Omental fat pad (tissue), 4 donors: ENCODE measurements around the gene CCDC148. TPM values are rescaled to one million over a fixed set of nuclear protein-coding genes. Genes with fewer than 3 reads are reported as not detected.

ENCODE experiments used
- ATAC-seq: fragments of 150-250 bp; one replicate; pipeline ENCODE4 v1.9.1; 2016; ENCODE audit warnings: mild to moderate bottlenecking, moderate library complexity; ENCODE audit not compliant: low FRiP score
- DNase-seq: peaks from one replicate; pipeline ENCODE4 v3.0.0-alpha.2; 2019; ENCODE audit warnings: low spot score
- total RNA-seq, 4 donors: library from RNA; depleted of rRNA; stranded (reverse); fragments of >200 nt; gene quantifications; one replicate each; pipeline ENCODE4 v1.1.0, GENCODE V29; 2016
- TF ChIP-seq, protein P1 (sequence below), 3 donors: fragments of 450-650 bp; IDR thresholded peaks; one replicate each; pipeline ENCODE4 v1.5.1; 2016 to 2017; ENCODE audit warnings: antibody characterized with exemption in 3 of 3, mild to moderate bottlenecking in 3 of 3, moderate library complexity in 2 of 3

CCDC148 gene
- total RNA-seq, 4 donors from 2014 or later: 0.48 TPM; not detected in 3

- ATAC-seq (no peak), DNase-seq (no peak)
- TF ChIP-seq, protein P1, sequence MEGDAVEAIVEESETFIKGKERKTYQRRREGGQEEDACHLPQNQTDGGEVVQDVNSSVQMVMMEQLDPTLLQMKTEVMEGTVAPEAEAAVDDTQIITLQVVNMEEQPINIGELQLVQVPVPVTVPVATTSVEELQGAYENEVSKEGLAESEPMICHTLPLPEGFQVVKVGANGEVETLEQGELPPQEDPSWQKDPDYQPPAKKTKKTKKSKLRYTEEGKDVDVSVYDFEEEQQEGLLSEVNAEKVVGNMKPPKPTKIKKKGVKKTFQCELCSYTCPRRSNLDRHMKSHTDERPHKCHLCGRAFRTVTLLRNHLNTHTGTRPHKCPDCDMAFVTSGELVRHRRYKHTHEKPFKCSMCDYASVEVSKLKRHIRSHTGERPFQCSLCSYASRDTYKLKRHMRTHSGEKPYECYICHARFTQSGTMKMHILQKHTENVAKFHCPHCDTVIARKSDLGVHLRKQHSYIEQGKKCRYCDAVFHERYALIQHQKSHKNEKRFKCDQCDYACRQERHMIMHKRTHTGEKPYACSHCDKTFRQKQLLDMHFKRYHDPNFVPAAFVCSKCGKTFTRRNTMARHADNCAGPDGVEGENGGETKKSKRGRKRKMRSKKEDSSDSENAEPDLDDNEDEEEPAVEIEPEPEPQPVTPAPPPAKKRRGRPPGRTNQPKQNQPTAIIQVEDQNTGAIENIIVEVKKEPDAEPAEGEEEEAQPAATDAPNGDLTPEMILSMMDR (IDR thresholded peaks at IDR 0.05): no peak
Measured at GRCh38 chr2:158489366-158490112, 33.0 kb upstream of the CCDC148 start.

GRCh38 chr2:158488442-158489216, 32.1 kb upstream of the CCDC148 start:
- TF ChIP-seq, protein P1 (IDR thresholded peaks at IDR 0.05): no peak
- ATAC-seq (no peak), DNase-seq (no peak)

DNA sequence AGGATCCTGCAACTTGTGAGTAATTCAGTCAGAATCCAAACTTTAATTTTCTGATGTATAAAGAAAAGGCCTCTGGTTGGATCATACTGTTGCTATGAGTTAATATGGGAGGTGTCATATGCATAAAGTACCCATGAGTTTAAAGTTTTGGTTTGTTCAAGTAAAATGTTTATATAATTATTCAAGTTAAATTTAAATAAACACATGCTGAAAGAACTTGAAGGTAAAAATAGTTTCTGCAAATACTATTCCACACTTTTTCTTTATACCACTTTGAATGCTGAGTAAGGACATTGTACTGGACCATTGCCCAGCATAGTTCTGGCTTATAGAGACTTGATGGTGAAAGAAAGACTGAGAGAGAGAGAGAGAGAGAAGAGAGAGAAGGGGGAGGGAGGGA, 30.9 kb upstream of the CCDC148 start:
- ATAC-seq (no peak), DNase-seq (no peak)
- TF ChIP-seq, protein P1 (IDR thresholded peaks at IDR 0.05): no peak

DNA sequence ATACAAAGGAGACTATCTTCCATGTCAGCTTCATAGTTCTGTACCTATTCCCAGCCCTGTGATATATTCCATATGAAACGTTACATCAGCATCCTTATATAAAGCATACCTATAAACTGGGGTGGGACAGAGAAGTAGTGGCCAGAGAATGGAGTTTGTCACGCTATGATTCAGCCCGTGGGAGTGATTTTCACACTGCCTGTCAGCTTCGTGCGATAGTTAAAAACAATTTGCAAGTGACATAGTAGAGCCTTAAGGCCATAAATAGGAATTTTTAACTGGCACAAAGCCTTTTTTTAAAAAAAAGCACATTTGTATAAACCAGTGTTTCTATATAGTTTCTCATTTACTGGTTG, 30.4 kb upstream of the CCDC148 start:
- DNase-seq (no peak), ATAC-seq (no peak)
- TF ChIP-seq, protein P1 (IDR thresholded peaks at IDR 0.05): no peak

GRCh38 chr2:158486150-158486969, 29.8 kb upstream of the CCDC148 start:
- DNase-seq (no peak), ATAC-seq (no peak)
- TF ChIP-seq, protein P1 (IDR thresholded peaks at IDR 0.05): no peak

DNA sequence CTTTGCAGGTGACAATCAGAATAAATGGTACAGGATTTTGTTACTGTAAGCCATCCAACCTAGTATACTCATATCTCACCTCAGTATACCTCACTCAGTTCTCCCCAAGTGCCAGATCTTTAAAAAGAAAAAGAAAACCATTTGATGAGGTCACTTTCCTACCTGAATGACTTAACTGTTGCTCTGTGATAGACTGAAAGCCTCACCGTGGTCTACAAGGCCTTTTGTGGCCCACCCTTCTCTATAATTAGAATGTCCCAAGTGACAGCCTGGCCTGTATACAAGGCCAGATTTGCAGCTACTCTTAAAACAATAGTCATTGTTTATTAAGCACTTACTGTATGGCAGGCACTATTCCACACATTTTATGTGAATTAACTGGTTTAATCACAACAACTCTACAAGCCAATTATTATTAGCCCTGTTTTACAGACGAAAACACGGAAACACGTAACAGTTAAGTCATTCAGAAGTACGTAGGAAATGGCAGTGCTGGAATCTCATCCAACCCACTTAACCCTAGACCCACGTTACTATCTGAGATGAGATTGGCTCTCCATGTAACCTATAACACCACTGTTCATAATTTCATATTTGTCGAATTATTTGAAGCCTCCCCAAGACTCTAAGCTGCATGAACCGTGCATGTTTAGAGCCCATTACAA, 28.5 kb upstream of the CCDC148 start:
- ATAC-seq: no peak
- TF ChIP-seq, protein P1 (IDR thresholded peaks at IDR 0.05): no peak

More for the DNA sequence above, 28.5 kb upstream of the CCDC148 start:
- no peak for DNase-seq
